Central memory CD8-positive, alpha-beta T cell (primary cell): ENCODE measurements around the gene CHAF1B.

ENCODE experiments used
- ATAC-seq: fragments of 150-1000 bp; cut with Tn5 transposase; replicated peaks from 2 replicates; pipeline ENCODE4 v1.10.0; 2022; ENCODE audit warnings: mild to moderate bottlenecking, moderate FRiP score, moderate number of reproducible peaks; ENCODE audit not compliant: poor library complexity, severe bottlenecking; ENCODE audit errors: extremely low read depth
- DNase-seq, 2 donors: peaks; one replicate each; pipeline ENCODE4 v3.0.0; 2021; ENCODE audit warnings: low spot score in 2 of 2
- H3K27ac Mint-ChIP-seq: one replicate; pipeline ENCODE4 v1.8.0; 2022; ENCODE audit warnings: low read depth, mild to moderate bottlenecking, moderate library complexity, mixed read lengths
- H3K27me3 Mint-ChIP-seq: one replicate; pipeline ENCODE4 v1.8.0; 2022; ENCODE audit warnings: mixed read lengths
- H3K36me3 Mint-ChIP-seq: one replicate; pipeline ENCODE4 v1.8.0; 2022; ENCODE audit warnings: mild to moderate bottlenecking, moderate library complexity, mixed read lengths; ENCODE audit not compliant: insufficient read depth
- H3K4me1 Mint-ChIP-seq: one replicate; pipeline ENCODE4 v1.8.0; 2022; ENCODE audit warnings: mixed read lengths
- H3K4me3 Mint-ChIP-seq: one replicate; pipeline ENCODE4 v1.8.0; 2022; ENCODE audit warnings: mild to moderate bottlenecking, moderate library complexity, mixed read lengths
- H3K9me3 Mint-ChIP-seq: one replicate; pipeline ENCODE4 v1.8.0; 2022; ENCODE audit warnings: mixed read lengths

CHAF1B gene

DNA sequence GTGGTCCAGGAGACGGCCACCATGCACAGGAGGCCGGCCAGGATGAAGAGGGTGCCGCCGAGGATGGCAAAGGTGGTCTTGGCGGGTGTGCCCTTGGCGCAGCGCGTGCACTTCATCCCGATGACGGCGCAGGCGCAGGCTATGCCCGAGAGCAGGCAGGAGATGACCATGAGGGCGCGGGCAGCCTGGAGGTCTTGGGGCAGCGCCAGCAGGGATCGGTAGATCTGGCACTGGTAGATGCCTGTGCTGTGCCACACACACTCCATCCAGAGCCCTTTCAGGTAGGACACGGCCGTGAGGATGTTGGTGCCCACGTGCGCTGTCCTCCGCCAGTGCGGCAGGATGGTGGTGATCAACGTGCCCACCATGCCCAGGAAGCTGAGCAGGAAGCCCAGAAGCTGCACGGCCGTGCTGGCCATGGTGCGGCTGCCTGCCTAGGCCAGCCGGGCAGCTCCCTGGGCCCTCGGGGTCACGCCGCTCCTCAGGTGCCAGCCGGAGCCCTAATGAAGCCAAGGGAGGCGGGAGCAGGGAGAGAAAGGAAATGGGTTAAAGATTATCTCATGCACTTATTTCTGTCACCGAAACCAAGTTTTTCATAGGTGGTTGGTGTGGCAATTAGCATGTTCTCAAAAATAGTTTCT is 76.2 kb downstream of the CHAF1B start:
- H3K36me3 Mint-ChIP-seq, result no peaks in the 10 kb centered on the region
- no peak for ATAC-seq
- no peaks in the 10 kb centered on the region for H3K4me1 Mint-ChIP-seq
- DNase-seq, result no peak
- peaks cover 51% of the 10 kb centered on the region for H3K27me3 Mint-ChIP-seq
- H3K9me3 Mint-ChIP-seq, result no peaks in the 10 kb centered on the region
- H3K4me3 Mint-ChIP-seq, result no peak overlapping the region
- no peak overlapping the region for H3K27ac Mint-ChIP-seq

DNA sequence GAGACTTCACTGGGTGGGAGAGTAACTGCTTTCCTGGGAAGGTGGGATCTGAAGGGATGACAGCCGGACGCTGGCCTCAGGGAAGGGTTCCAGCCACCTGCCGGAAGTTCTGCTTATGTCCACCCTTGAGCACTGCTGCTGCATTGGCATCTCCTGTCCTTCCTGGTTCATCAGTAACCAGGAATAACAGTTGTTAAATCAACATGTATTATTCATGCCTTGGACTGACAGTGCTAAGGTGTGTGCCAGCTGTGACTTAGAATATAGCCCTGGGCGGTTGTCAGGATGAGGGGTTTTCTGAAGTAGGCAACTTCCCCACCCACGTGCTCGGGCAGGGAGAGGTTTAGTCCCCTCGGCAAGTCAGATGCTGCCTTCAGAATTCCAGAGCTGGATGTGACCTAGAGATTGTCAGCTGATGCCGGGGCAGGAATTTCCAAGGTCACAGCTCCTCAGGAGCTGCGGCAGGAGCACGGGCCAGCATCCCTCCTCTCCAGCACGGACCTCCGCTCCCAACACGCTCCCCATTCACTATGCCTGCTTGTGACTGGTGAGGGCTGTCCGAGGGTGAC is 76.8 kb downstream of the CHAF1B start:
- Mint-ChIP-seq H3K36me3 (no peaks in the 10 kb centered on the region), H3K4me1 (no peaks in the 10 kb centered on the region), H3K4me3 (no peak overlapping the region), H3K27ac (no peak overlapping the region), H3K9me3 (no peaks in the 10 kb centered on the region), H3K27me3 (peaks cover 57% of the 10 kb centered on the region)
- DNase-seq, result no peak
- no peak for ATAC-seq

DNA sequence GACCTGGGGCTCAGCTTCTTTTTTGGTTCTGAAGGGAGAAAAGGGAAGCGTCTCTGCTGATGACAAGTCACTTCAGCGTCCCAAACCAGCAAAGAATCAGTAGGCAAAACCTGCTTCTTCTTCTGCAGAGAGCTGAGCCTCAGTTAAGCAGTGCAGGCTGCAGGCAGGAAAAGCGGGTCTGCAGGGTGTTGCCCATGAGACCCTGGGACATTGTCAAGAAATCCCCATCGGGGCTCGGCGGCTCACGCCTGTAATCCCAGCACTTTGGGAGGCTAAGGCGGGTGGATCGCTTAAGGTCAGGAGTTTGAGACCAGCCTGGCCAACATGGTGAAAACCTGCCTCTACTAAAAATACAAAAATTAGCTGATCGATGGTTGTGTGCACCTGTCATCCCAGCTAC is 78.0 kb downstream of the CHAF1B start:
- H3K27me3 Mint-ChIP-seq, result peaks cover 61% of the 10 kb centered on the region
- H3K4me1 Mint-ChIP-seq, result no peaks in the 10 kb centered on the region
- no peaks in the 10 kb centered on the region for H3K36me3 Mint-ChIP-seq
- ATAC-seq (no peak), DNase-seq (no peak)
- H3K9me3 Mint-ChIP-seq, result no peaks in the 10 kb centered on the region
- no peak overlapping the region for H3K27ac Mint-ChIP-seq
- no peak overlapping the region for H3K4me3 Mint-ChIP-seq

DNA sequence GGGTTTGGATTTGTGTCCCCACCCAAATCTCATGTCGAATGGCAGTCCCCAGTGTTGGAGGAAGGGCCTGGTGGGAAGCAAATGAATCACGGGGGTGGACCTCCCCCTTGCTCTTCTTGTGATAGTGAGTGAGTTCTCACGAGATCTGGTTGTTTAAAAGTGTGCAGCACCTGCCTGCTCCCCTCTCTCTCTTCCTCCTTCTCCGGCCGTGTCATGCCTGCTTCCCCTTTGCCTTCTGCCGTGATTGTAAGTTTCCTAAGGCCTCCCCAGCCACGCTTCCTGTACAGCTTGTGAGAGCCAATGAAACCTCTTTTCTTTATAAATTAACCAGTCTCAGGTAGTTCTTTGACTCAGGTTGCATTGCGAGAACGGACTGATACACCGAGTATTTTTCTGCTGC is 78.8 kb downstream of the CHAF1B start:
- Mint-ChIP-seq H3K36me3 (no peaks in the 10 kb centered on the region), H3K9me3 (no peaks in the 10 kb centered on the region), H3K4me3 (no peak overlapping the region), H3K27ac (no peak overlapping the region), H3K4me1 (no peaks in the 10 kb centered on the region), H3K27me3 (peaks cover 61% of the 10 kb centered on the region)
- ATAC-seq (no peak), DNase-seq (no peak)

DNA sequence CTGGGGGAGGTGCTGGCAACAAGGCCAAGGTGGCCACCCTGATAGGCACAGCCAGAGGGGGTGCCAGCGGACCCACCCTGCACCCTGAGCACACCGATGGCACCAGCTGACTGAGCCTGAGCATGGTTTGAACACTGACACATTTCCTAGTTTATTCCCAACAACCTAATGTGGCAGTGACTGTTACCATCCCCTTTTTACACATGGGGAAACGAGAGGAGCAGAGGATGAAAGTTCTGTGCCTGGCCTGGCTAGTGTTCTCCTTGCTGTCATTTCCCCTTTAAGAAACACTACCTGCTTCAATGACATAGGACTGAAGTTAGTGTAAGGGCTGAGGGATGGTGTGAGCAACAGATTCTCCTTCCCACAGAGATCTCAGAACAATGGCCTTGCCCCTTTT is 79.4 kb downstream of the CHAF1B start:
- H3K9me3 Mint-ChIP-seq, result no peaks in the 10 kb centered on the region
- no peaks in the 10 kb centered on the region for H3K4me1 Mint-ChIP-seq
- no peak overlapping the region for H3K4me3 Mint-ChIP-seq
- DNase-seq, result no peak
- ATAC-seq, result no peak
- H3K27me3 Mint-ChIP-seq, result peaks cover 61% of the 10 kb centered on the region
- H3K27ac Mint-ChIP-seq, result no peak overlapping the region
- no peaks in the 10 kb centered on the region for H3K36me3 Mint-ChIP-seq

DNA sequence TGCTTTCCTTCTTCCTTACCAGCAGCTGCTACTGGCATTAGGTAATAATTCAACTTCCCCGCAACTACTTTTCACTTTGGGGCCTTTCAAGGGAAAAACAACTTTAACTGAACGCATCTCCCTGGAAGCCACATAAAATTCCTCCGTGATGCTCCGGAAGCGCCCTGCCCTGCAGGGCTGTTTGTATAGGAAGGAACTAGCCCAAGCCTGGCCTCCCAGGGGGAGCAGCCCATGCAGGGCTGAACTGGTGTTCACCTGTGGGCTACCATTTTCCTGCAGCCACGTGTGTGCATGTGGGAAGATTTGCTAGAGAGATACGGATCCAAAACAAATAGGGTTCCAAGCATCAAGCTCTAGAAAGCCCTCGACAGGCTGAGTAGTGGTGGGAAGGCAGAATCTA is 80.3 kb downstream of the CHAF1B start:
- H3K9me3 Mint-ChIP-seq, result no peaks in the 10 kb centered on the region
- H3K4me3 Mint-ChIP-seq, result no peak overlapping the region
- no peaks in the 10 kb centered on the region for H3K36me3 Mint-ChIP-seq
- ATAC-seq (no peak), DNase-seq (no peak)
- H3K4me1 Mint-ChIP-seq, result no peaks in the 10 kb centered on the region
- H3K27ac Mint-ChIP-seq, result no peak overlapping the region
- peaks cover 61% of the 10 kb centered on the region for H3K27me3 Mint-ChIP-seq

DNA sequence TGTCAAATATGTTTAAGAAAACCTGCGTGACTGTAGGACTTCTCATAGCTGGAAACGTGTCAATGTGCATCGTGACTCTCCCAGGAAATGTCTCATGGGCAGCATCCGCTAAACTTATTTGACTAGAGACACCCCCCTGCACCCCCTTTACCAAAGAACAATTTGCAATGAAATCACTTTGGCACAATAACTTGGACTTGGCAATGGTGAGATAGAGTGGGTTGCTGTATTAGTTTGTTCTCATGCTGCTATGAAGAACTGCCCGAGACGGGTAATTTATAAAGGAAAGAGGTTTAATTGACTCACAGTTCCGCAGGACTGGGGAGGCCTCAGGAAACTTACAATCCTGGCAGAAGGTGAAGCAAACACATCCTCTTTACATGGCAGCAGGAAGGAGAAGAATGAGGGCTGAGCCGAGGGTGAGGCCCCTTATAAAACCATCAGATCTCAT is 80.9 kb downstream of the CHAF1B start:
- no peak overlapping the region for H3K27ac Mint-ChIP-seq
- H3K4me1 Mint-ChIP-seq, result no peaks in the 10 kb centered on the region
- H3K27me3 Mint-ChIP-seq, result peaks cover 56% of the 10 kb centered on the region
- ATAC-seq, result no peak
- DNase-seq, result no peak
- no peaks in the 10 kb centered on the region for H3K9me3 Mint-ChIP-seq
- no peaks in the 10 kb centered on the region for H3K36me3 Mint-ChIP-seq
- no peak overlapping the region for H3K4me3 Mint-ChIP-seq
